GM04503 (cell line): ENCODE data around the gene EYA2.

ENCODE experiments used
- DNase-seq: peaks from one replicate; pipeline ENCODE4 v3.0.0-alpha.2; 2012; ENCODE audit warnings: low read depth

The EYA2 gene

DNA sequence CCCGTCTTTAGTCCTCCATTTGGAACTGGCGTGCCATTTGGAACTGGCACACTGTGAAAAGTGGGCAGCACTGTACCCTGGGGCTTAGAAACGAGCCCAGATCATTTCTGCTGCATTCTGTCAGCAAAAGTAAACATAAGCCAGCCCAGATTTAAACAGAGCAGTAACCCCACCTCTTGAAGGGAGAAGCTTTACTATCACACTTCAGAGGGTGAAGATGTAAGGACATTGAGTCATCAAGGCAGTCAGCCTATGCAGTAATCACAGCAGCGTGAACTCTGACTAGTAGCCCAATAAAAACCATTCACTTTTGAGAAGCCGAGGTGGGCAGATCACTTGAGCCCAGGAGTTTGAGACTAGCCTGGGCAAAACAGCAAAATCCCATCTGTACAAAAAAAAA, 216.9 kb downstream of the EYA2 start:
- no peak for DNase-seq

DNA sequence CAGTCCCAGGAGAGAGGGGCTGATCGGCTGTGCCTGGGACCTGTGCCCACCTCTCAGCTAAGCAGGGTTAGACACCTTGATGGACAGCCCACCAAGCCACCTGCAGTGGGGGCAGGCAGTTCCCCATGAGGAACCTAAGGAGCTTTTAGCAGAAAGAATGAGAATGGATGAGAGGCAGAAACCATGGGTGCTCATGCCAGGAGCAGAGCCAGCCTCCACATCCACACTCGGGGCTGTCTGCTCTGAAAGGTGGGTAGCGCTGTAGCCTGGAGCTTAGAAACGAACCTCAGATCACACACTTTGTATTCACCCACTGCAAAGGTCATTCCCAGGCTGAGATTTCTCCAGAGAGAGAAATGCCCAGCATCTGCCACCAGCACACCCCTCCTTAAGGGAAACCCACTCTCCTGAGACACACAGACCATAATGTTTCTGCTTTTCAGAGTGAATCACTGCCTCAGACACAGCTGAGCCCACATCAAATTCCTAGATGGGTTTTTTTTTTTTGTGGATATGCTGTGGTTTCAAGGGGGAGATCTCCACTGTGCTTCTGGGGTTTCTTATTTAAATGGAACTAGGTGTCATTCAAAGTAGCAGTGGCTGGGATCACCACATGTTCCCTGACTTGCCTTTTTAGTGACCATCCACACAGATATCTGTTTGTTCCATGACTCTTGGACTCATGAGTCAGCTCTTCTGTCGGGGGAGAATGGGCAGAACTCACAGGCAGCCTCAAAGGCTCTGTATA, 218.9 kb downstream of the EYA2 start:
- no peak for DNase-seq

DNA sequence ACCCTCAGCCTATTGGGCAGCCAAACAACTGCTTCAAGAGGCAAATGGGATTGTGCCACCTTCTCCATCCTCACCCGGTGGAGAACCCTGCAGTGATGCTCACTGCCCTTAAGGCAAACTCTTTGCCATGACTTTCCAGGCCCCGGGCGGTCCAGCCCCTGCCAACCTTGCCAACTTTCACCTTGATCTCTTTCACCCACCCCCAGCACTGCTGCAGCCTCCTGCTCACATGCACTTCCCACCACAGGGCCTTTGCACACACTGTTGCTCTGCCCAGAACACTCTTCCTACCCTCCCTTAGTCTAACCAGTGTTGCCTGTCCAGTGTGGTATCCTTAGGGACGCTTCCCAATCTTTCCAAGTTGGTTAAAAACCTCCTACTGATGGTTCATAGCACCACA, 221.1 kb downstream of the EYA2 start:
- no peak for DNase-seq

DNA sequence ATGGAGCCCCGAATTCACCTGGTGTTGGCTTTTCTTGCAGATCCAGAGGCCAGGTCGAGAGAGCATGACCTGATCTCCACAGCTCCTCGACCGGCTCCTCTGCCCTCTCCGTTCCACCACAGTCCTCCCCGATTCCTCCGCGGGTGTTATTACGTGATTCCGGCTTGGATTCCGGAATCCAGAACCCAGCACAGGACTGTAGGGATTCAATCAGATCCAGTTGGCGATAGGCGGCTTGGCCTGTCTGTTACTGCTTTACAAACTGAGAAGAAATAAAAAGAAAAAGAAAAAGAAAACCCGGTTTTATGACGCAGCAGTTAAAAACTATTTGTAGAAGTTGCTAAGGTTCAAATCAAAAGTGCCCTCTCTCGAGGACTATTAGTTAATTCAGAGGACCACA, 222.7 kb downstream of the EYA2 start:
- DNase-seq: no peak

DNA sequence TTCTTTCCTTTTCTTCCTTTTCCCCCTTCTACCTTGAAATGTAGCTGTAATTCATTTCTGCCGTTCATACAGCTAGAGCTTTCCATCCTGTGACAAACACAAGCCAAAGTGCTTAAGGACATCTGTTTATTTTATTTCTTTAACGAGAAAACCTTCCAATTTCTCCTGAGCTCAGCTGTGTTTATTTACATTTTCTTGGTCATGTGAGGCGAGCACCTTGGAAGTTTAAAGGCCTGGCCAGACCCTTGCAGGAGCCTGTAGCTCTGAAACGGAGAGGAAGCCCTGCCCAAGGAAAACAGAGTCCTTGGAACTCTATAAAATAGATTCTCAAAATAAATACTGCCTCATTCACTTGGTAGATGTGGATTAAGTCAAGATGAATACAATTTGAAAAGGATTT, 223.1 kb downstream of the EYA2 start:
- DNase-seq: no peak

DNA sequence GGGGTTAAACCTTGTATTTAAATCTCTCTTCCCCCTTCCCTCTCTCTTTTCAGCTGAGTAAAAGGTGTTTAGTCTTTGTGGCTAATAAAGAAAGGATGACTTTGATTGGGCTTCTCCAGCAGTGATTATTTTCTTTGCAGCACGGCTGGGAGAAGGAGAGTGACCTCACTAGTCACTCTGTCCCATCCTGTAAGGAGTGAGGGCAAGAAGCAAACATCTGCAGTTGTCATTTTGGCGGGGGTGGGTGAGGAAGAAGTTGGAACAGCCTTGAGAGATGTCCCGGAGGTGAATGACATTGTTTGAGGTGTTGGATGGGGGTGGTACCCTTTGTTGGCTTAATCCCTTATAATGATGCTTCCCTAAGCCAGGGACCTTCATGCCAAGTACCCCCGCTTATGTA, 223.6 kb downstream of the EYA2 start:
- DNase-seq: no peak

DNA sequence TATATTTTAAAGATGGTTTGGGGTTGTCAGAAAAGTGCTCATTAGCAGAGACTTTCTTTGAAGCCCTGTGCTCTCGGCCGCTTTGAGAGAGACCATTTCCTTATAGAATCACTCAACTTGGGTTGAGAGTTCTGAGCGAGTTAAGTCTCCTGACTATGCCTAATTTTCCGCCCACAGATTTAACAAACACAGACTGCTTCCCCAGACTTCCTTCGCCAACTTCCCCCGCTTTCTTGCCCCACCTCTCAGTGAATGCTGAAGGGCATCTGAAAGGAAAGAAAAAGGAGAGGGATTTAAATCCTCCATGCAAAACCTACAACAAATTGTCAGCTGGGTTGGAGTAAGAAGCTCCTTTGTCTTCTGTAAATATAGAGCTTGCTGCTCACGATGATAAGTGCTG, 224.0 kb downstream of the EYA2 start:
- no peak for DNase-seq

DNA sequence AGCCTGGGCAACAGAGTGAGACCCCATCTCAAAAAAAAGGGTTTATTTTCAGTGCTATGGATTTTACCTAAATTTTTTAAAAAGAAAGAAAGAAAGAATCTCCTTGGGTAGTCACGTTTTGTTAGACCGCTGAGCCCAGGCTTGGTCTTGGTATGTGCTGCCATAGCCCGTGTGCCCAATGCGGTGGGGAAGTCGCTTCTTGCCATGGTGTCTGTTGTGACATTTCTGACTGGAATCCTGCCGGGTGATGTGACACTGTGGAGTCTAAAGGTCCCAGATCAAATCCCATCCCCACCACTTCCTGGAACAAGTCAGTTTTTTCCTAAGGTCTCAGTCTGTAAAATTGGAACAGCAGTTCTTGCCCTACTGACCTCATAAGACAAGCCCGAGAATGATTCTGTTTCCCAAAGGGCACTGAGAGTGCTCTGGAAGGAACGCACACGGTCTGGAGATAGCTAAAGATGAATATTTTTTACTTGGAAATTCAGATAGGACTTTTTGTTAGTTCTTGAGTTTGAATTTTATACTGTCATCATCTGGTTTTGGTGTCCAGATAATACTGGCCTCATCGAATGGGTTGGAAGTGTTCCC, 225.8 kb downstream of the EYA2 start:
- no peak for DNase-seq

DNA sequence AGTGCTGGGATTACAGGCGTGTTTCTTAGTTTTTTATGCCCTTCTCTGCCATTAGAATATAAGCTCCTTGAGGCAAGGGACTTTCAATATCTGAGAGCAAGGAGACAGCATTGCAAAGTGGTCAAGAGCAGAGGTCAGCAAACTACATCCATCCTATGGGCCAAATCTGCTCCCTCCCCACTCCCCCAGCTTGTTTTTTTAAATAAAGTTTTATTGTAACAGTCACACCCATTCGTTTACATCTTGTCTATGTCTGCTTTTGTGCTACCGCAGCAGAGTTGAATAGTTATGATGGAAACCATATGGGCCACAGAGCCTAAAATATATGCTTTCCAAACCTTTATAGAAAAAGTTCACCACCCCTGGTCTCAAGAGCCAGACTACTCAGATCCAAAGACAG, 227.9 kb downstream of the EYA2 start:
- DNase-seq: no peak

DNA sequence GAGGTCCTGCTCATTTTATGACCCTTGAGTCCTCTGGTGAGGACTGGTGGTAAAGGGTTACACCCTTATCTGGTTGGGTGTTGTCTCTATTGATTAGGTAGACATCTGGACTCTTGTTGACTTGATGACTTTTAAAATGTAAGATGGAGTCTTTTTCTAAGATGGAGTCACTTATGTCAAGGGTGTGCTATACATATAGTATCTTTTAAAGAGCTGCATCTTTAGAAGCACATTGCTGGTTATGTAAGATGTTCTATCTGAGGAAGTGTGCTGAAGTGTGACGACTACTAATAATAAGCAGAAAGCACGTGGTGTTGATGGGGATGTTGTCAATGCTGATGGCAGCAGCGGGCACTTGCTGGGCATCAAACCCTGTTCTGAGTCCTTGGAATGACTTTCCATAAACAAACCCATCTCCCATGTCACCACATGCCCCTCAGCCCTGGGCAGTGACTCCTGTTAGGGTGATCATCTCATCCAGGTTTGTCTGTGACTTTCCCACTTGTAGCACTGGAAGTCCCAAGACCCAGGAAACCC, 229.6 kb downstream of the EYA2 start:
- DNase-seq: no peak

DNA sequence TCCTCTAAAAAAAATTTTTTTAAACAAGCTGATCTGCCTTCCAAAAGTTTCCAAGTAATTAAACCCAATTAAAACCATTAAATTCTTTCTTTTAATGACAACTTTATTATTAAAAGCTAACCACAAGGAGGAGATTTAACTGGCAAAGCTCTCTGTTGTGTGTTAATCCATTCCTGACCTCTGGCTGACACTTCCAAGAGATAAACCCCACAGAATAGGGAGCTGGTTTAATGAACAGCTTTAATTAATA, 230.8 kb downstream of the EYA2 start:
- peak; percentile 27 for DNase-seq

DNA sequence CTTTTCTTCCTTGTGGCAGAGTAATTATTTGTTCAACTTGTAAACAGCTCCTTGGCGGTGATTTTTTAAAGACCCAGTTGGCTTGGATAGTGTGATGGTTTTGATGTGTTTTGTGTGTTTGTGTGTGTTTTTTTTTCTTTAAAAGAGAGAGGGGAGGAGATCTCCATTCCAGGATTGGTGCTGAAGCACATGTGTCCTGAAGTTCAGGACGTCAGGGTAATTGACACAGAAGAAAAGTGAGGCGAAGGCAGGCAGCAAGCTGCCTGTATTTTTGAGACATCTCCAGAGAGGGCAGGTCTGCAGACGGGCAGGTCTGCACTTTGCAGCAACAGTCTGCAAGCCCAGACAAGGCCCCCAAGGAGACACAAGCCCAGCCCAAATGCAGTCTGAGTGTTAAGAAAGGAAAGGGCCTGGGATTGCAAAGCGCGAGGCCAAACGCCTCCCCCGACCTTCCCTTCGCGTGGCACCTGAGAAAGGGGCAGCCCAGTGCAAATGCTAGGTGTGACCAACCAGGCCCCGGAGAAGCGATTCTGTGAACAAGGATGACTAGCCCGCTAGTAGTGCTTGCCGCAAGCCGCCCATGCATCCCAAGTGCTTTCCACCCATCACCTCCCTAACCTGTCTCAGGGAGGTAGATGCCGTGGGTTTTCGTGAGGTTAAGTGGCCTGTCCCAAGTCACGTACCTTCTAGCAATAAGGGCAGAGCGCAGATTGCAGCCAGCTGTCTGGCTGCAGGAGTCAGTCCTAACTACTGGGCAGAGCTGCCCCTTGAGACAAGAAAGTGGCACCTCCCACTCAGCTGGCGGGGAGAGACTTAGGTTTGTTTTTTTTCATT, 231.3 kb downstream of the EYA2 start:
- DNase-seq: no peak

DNA sequence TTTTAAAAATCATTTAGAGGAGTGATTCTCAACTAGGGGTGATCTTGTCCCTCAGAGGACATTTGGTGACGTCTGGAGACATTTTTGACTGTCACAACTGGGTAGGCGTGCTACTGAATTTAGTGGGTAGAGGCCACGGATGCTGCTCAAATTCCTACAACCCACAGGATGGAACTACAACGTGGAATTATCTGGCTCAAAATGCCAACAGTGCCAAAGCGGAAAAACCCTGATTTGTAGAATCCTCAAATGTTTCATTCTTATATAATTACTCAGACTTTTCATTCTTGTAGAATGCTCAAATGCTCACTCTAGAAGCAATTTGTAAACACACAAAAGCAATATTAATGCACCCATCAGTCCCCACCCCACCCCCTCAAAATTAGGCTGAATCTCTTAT, 232.1 kb downstream of the EYA2 start:
- no peak for DNase-seq

DNA sequence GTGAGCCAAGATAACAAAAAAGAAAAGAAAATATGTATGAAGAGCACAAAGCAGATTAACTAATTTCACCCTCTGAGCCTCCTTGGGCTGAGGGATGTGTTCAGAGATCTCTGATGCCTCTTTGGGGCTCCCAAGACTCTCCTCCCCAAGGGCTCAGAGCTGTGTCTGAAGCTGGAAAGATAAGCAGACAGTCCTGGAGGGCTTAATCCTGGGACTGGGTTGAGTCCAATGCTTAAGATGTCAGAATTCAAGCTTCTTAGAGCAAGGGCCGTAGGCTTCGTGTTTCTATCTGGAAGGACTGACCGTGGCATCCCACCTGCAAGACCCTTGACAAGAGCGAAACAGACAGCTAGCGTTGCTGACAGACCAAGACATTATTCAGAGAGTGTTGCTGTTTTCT, 232.9 kb downstream of the EYA2 start:
- no peak for DNase-seq

DNA sequence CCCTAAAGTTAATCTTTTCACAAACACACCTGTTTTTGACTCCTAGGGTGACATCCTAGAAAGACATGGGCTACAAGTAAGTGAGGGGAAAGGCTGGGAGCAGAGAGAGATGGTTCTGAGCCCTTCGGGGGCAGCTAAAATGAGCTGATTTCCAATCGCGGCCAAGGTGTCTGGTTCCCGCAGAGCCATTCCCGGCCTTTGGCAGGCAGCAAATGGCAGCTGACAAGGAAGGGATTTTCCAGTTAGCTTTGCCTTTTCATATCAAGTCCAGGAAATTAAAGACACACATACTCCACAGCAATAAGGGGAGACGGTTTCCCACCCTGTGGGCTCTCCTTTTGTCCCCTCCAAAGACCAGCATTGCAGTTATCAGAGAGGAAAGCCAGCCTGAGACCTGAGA, 233.4 kb downstream of the EYA2 start:
- DNase-seq: no peak

DNA sequence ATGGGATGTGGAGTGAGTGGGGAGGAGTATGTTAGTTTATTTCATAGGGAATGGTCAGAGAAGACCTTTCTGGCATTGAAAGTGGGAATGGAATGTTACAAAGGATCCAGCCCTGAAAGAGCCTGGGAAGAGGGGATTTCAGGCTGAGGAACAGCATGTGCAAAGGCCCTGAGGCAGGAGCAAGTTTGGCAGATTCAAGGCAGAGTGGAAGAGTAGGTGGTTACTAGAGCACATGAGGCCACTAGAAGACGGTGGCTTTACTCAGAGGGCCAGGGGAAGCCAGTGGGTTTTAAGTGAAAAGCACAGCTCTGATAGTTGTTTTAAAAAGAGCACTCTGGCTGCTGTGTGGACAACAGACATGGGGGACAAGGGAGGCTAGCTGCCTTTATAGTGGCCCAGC, 234.7 kb downstream of the EYA2 start:
- DNase-seq: no peak

DNA sequence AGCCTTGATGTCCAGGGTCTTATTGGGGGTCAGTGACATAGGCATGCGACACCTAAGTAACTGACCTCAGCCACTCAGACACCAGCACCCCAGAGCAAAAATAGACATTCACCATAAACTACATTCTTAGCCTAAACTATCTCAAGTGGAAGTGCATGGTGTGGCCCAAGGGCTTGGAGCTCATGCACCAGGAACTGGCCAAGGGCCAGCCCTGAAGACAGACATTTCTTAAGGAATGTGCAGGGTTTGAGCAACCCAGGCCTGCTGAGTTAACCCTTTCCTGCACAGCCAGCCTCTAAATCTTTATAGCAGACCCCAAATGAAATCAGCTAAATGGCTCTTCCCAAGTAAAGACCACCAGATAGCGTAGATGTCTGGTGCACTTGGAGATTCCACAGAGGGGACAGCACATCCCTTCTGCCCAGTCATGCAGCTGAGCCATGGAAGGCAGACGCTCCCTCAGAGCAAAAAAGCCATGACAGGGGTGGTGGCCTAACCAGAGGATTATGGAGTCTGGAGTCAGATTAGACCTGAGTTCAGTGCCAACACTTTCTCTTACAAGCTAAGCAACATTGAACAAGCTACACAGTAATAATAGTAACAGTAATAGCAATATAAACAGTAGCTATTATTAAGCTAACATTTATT, 239.3 kb downstream of the EYA2 start:
- DNase-seq: peak; percentile 44

DNA sequence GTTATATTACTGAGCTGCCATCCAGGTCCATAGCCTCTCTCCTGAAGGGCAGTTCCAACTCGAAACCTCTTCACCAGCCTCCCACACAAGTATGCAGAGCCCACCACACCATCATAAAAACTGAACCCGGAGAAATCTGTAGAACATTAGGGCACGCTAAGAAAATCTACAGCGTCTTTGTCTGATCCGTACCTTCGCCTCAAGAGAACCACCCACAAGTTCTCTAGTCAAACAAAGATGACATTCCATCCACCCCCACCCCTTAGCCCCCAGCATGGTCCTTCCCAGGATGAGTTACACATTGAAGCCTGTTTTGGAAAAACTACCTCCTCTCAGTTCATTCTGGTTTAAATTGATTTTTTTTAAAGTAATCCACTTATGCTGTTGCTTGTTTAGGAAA, 242.1 kb downstream of the EYA2 start:
- DNase-seq: no peak

DNA sequence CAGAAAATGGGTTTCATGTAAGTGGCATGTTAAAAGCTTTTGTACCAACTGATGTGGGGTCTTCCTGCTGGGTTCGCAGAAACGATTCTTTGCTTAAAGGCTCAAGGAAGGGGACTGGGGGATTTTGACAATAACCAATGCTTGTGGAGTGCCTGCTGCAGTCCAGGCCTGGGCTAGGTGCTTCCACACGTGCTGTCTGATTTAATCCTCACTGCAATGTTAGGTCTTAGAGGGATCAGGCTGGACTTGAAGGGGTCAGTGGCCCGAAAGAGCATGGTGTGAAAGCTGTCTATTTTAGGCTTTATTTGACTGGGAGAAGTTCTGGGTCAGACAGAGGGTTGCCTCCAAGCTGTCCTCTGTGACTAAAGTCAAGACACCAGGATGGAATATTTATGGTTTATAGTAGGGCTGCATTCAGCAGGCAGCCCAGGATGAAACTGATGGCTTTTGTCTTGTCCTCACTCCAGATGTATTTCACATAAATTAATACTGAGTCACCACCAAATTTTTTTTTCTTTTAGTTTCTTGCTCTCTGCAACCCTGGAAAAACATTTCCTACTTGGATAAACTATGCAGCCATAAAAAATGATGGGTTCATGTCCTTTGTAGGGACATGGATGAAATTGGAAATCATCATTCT, 242.7 kb downstream of the EYA2 start:
- DNase-seq: peak; percentile 41

DNA sequence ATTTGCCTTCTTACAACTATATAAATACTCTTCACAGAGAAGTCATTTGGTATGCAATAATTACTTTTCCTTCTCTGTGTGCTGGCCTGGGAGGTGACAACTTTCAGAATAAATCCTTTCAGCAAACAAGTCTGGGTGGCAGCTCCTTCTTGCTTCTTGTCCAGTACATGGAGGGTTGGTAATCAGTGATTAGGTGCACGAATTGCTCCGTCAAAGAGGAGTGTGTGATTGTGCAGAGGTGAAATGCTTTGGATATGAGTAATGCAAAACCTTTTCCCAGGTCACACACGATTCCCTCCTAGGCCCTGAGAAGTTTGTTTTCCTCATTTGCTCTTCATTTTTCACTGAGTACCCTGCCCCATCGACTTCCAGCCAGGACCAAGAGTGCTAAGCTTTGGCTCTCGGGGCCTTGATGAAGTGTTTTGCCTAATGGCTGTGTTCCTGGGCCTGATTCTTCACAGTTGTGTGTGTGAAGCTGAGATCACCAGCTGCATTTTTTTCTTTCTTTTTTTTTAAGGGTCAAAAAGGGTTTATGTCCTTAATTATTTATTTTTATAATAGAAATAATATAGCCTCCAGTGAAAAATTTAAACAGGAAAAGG, 245.4 kb downstream of the EYA2 start:
- no peak for DNase-seq

DNA sequence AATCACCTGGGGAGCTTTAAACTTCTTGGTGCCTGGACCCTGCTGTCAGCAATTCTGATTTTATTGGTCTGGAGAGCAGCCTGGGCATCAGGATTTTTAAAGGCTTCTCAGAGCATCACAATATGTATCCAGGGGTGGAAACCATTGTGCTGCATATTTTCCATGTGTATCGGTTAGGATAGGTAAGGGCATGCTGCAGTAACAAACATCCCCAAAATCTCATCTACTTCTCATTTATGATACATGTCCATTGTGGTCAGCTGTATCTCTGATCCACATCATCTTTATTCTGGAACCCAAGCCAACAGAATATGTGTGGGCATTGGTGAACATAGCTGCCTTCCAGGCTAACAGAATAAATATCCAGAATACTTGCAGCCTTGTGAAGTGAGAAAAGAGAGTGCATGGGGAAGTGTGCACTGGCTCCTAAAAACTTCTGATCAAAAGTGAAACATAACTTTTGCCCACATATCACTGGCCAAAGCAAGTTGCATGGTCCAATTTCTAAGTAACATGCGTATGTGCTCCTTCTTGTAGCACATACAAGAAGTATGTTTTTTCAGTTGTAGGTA, 246.8 kb downstream of the EYA2 start:
- no peak for DNase-seq
